OCI-M1 (cell line): ENCODE results near the gene CHD2.

Source experiments
- DNase-seq: peaks from one replicate; lab custom pipeline; 2025; lab: John Stamatoyannopoulos, UW

The CHD2 gene

DNA sequence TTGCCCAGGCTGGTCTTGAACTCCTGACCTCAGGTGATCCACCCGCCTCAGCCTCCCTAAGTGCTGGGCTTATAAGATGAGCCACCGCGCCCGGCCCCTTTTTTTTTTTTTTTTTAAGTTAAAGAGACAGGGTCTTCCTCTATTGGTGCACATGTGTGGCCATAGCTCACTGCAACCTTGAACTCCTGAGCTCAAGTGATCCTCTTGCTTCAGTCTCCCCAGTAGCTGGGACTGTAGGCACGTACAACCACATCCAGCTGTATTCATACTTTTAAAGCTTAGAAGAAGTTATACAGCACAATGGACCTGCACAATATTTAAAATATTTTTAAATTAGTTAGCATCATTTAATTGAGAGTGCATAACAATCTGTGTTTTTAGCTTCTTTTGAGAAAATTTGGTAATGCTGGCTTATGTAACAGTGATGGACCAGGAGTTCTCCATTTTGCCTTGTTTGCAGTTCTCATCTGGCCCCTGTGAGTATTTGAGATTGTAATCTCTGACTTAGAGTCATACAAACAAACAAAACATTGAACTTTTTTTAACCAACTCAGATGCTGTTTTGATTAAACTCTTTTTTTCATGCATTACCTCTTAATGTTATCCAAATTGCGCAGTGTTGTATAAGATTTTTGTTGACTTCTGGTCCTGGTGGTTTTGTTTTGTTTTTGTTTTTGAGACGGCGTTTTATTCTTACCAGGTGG lies 33.0 kb downstream of the CHD2 start:
- no peak for DNase-seq

DNA sequence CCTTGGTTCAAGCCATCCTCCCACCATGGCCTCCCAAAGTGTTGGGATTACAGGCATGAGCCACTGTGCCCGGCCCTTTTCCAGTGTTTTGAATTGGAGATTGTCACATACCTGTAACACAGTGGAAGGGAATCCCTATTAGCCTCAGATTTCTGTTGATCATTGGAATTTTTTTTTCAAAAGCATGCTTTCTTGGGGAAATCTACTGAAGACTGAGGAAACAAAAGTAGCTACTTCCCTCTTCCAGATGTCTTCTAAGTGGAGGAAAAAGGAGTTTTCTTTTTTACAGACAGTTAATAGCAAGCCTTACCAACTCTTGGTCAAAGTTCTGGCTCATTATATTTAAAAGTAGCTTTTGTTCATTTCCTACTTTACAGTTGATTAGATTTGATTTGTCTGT lies 33.7 kb downstream of the CHD2 start:
- DNase-seq: no peak

DNA sequence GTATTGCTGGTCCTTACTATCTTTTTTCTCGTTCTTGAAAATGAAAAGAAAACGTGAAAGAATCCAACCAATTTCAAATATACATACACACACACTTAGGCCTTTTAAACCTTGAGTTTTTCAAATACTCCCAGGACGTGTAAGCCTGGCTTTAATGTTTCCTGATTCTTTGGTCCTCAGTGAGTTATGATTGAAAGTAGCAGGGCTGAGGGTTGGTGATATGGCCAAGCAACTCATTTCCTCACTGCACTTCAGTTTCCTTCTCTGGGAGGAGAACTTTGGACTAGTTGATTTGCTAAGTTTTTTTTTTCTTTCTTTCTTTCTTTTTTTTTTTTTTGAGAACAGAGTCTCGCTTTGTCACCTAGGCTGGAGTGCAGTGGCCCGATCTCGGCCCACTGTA lies 34.6 kb downstream of the CHD2 start:
- DNase-seq: no peak

DNA sequence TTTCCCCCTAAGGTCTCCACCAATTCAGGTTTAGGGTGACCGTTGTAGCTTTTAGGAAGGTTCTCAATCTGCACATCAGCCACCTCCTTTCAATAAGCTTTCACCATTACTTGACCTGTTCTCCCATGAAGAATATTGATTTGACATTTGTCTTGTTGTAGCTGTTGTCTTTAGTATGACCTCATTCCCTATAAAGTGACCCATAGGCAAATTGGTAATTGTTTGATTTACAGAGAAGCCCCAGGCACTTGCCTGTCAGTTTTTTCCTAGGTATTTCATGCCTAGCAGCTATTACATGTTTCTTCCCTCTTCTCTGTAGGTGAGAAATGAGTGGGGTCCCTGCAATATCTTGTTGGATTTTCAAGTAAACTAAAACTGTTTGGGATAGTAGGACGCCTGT lies 36.0 kb downstream of the CHD2 start:
- no peak for DNase-seq

DNA sequence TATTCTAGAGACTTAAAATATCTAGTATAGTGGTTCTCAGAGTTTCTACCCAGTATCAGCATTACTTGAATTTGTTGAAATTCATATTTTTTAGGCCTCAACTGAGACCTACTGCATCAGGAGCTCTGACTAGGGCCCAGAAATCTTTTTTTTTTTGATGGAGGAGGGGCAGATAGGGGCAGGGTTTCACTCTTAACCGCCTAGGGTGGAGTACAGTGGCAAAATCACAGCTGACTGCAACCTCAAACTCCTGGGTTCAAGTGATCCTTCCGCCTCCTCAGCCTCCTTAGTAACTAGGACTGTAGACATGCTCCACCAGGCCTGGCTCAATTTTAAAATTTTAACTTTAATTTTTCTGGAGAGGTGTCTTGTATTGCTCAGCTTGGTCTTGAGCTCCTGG lies 36.6 kb downstream of the CHD2 start:
- no peak for DNase-seq

DNA sequence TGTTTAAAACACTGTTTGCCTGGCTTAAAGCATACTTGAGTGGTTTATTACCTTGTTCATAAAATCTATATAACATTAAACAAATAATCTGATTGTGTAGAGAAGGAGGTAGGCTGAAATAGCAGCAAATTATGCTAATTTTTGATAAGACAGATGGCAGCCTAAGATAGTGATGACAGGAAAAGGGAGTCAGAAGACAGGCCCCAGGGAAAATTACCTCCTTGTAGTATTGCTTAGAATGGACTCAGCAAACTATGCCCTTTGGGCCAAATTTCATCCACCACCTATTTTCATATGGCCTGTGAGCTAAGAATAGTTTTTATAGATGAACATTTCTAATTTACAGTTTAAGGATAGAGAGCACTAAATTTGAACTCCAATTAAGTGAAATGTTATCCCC lies 37.8 kb downstream of the CHD2 start:
- DNase-seq: no peak

DNA sequence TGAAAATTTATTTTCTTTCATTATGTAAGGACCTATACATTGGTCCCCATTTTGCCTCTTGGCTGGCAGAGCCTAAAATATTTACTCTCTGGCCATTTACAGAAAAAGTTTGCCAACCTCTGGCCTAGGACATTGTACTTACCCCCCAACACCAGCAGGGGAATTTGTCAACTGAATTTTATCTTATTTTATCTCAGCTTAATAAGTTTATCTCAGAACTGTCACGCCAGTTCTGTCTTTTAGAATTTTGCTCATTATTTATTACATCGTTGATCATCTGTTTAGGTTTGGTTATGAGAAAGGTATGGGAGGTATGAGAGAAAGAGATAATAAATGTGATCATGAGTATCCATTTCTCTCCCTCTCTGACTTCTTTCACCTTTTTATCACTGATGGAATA lies 38.3 kb downstream of the CHD2 start:
- DNase-seq: no peak

DNA sequence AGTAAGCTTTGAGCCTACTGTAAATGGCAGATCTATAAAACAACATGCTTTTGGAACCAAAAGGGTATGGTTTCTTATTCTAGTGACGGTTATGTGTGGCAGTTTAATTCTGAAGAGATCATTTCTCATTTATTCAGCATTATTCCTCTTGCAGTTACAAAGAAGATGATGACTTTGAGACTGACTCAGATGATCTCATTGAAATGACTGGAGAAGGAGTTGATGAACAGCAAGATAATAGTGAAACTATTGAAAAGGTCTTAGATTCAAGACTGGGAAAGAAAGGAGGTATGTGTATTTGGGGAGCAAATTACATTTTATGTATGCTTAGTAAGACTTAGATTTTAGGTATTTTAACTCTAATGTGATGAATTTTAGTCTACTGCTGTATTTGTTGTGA lies 41.5 kb downstream of the CHD2 start:
- DNase-seq: no peak

DNA sequence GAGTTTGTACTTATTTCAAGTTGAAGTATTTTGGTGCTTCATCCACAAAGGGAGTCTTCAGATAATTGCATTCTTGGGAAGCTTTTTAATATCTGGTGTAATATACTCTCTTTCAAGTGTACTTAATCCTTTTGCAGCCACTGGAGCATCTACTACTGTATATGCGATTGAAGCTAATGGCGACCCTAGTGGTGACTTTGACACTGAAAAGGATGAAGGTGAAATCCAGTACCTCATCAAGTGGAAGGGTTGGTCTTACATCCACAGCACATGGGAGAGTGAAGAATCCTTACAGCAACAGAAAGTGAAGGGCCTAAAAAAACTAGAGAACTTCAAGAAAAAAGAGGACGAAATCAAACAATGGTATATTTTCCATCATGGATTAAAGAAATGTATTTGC lies 42.6 kb downstream of the CHD2 start:
- DNase-seq: no peak

DNA sequence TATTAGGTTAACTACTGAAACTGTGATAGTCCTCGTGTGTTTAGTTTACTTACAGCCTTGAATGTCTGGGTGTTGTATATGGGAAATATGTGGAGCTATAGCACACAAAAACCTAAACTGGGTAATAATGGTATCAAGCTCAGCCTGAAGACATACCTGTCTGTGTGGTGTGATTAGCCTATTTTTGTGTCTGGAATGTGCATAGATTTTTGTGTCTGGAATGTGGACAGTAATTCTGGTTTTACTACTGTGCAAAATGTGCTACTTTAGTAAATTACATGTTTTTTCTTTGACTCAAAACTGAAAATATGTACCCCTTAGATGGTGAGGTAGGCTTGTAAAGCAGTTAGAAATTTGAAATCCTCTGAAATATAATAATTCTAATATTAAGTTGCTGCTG lies 43.5 kb downstream of the CHD2 start:
- DNase-seq: no peak

DNA sequence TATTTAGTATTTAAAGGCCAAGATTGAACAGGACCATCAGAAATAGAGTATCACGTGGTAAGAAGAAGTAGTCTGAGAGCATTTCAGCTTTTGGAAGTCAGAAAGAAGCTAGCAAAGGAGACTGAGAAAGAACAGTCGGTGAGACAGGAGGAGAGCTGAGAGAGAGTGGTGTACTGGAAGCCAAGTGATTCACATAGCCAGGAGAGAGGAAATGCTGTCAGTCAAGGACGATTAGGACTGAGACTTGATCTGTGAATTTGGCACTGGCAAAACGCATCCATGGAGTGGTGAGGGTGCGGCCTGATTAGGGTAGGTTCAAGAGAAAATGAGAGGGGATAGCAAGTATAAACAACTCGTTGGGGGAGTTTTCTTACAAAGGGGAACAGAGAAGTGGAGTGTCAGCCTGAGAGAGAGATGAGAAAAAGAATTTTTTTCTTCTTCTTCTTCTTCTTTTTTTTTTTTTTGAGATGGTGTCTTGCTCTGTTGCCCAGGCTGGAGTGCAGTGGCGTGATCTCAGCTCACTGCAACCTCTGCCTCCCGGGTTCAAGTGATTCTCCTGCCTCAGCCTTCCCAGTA lies 44.9 kb downstream of the CHD2 start:
- DNase-seq: no peak

DNA sequence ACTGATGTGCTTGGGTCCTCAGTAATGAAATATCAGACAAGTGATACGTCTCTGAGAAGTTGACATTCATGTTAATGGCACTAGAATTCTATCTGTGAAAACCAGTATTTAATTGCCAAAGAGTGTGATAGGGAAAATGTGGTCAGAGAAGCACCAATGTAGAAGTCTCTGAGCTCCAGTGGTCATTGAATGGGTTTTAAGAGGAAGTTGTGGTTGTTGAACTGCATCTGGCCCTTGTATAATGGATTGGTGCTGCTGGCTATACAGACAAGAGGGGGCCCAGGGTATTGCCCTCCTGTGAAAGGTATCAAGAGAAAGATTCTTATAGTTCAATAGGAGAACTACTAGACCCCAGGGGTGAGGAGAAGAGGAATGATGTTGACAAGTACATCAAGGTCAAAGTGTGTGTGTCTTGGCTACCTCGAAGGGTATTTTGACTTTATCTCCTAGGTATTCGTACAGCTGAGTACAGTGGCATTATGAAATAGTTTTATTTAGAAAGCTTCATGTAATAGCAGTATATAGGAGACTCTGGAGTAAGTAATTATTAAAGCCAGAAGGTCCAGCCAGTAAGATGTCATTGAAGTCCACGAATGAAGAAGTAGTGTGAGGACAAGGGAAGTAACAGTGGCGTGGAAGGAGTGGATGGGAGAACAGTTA lies 47.1 kb downstream of the CHD2 start:
- peak; percentile 39 for DNase-seq

DNA sequence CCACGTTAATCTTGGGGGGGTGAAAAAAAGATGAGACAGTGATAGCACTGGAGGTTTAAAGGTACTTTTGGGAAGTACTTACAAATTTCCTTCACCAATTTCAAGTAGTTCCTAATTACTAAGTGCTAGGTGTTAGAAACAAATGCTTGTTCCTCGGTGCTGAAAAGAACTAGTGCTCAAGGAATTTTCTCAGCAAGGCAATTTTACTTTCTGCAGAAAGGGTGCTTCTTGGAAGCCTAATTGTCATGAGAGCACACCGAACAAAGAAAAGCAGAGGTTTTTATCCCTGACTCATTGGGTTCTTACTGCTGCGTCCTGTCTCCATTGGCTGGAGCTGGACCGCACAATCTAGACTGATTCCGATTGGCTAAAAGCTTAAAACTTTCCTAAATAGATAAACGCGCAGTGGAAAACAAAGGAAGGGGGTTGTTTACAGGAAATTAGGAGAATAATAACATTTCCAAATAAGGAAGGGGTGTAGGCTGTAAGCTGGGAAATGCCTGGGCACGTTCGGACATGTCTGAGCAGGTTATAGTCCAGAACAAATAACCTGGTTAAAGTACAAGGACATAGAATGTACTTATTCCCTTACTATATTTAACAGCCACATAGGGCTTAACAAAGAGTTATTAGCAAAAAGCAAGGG lies 49.6 kb downstream of the CHD2 start:
- peak; percentile 28 for DNase-seq

DNA sequence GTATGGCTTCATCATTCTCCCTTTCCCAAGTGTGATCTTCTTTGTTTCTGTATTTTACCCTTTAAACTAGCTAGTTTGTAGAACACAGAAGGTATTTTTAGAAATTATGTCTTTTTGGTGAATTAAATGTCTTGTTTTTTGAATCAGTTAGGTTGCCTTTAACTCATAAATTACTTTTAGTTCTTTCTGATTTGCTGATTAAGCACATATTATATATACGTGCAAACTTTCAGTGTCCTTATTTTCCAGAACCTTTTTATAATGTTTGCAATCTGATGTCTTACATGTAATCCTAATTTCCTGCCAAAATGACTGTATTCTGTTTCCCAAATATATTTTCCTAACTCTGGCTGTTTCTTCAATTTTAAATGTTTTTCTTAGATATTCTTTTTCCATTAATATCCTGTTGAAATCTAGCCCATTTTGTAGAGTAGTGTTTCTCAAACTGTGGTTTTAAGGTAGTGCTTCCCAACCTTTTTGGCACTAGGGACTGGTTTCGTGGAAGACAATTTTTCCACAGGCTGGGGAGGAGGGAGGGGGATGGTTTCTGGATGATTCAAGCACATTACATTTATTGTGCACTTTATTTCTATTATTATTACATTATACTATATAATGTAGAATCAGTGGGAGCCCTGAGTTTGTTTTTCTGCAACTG lies 51.8 kb downstream of the CHD2 start:
- DNase-seq: no peak

DNA sequence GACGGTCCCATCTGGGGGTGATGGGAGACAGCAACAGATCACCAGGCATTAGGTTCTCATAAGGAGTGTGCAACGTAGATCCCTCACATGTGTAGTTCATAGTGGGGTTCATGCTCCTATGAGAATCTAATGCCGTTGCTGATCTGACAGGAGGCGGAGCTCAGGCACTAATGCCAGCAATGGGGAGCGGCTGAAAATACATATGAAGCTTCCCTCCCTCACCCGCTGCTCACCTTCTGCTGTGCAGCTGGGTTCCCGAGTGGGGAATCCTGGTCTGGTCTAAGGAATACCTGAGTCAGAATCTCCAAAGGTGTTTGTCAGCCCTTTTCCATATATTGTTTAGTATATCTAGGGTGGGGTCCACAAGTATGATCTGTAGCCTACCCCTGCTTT lies 52.3 kb downstream of the CHD2 start:
- DNase-seq: no peak

DNA sequence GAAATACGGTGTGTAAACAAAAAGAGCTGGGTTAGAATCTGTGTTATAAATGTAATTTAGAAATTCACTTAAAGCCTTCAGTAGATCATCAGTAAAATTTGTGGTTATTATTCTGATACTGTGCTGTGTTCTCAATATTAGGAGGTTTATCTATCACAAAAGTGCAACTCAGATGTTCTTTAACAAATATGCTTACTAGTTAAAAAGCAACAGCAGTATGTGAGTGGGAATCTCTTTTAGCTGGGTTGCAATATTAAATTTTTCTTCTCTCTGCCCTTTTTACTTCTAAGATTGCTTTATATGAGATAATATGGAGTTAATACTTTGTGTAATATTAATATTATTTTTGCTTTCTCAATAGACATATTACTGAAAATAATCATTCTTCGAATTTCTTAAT lies 53.4 kb downstream of the CHD2 start:
- no peak for DNase-seq

DNA sequence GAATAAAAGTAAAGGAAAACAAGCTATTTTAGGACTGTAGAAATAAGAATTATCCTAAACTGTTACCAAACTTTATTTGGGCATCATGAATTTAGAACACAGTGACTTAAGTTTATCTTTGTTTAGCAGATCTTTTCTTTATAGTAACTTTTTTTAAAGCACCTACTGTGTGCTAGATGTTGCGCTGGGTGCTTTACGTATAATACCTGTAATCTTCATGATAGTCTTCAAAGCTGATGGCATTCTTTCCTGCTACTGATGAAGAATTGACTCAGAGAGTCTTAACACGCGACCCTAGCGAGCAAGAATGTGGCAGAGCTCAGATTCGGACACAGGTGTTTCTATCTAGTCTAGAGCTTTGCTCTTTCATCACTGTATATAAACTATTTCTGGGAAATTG lies 53.9 kb downstream of the CHD2 start:
- no peak for DNase-seq

DNA sequence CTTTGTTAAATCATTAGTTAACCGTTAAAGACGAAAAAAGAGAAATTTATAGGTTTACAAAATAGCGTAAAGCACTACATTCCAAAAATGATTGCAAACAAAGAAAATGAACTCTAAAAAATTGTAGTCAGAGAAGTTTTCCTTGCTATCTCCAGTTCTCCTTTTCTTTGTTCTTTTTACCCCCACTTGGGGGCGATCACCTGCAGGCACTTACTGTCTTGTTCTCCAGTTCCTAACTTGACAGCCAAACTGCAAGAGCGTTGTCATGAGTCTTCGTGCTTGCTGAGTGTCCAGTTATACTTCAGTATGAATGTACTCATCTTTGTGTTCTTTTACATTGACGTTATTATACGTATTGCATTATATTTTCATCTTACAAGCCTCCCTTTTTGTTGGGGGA lies 54.5 kb downstream of the CHD2 start:
- DNase-seq: peak; percentile 49

DNA sequence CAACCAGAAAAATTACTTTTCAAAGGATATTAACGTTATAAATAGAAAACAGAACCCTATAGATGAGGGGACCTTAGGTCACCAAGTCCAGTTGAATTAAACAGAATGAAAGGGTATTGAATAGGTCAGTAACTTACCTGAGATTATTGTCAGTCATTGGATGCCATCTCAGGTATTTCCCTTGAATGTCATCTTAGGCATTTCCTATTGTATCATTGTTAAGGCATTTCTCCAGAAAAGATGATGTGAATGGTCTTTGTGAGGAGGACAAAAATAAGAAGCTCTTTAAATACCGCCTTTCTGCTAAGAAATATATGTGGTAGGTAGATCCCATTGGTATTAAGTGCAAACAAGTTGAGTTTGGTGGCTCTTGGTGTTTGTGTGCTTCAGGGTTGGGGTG lies 55.6 kb downstream of the CHD2 start:
- no peak for DNase-seq

DNA sequence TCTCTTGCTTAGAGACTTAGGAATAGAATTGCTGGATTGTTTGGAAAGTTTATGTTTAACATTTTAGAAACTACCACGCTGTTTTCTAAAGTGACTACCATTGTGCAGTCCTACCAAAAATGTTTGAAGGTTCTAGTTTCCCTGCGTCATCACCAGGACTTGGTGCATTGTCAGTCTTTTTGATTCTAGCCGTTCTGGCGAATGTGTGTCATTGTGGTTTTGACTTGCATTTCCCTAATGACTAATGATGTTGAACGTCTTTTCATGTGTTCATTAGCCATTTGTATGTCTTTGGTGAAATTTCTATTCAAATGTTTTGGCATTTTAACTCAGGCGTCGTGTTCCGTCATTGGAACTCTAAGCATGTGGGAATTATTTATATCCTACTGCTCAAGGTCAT lies 58.0 kb downstream of the CHD2 start:
- no peak for DNase-seq

DNA sequence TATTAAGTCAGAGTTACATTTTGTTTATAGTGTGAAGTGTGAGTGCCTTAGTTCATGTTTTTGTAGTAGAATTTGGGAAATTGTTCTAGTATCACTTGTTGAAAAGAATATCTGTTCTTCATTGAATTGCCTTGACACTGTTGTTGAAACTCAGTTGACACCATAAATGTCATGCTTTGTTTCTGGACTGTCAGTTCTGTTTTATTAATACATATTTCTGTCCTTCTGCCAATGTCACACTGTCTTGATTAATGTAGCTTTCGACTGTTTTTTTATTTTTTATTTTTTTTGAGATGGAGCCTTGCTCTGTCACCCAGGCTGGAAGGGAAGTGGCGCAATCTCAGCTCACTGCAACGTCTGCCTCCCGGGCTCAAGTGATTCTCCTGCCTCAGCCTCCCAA lies 59.1 kb downstream of the CHD2 start:
- no peak for DNase-seq

DNA sequence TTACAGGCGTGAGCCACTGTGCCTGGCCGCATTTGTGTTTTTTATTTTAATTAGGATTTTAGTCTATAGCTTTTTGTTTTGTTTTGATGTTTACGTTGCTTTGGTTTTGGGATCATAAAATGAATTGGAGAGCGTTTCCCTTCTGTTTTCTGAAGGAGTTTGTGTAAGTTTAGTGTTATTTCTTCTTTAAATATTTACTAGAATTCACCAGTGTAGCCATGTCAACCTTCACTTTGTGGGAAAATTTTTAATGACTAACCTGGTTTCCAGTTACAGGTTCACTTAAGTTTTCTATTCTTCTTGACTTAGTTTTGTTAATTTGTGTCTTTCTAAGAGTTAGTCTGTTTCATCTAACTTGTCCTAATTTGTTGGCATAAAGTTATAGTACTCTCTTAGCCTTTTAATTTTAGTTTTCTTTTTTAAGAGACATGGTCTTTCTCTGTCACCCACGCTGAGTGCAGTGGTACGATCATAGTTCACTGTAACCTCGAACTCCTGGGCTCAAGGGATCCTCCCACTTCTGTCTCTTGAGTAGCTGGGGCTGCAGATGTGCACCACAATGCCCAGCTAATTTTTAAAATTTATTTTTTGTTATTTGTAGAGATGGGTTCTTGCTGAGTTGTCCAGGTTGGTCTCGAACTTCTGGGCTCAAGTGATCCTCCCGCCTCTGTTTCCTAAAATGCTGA lies 61.0 kb downstream of the CHD2 start:
- no peak for DNase-seq
